ENCODE data around the gene TGFBR3. TPM values are rescaled to one million over a fixed set of nuclear protein-coding genes. Genes with fewer than 3 reads are reported as not detected.

Gene TGFBR3
- total RNA-seq, 1 experiment from 2014 or later = 2.4 TPM

DNA sequence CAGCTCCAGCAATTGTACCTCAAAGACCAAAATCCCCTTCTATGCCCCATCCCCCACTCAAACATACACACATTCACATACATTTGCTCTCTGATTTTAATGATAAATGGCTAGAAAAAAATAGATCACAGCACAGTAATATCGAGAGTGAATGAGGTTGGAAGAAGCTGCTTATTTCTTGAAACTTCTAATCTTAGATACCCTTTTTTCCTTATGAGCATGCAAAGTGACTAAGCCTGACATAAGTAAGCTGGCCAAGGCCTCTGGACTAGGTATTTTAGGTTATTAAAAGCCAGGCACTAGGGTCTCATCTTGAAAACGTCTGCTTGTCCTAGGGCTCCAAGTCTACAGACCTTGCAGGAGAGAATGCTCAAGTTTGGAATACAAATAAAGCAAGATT, 133.6 kb downstream of the TGFBR3 start:
- Mint-ChIP-seq H3K4me1 (peaks cover 0 to 7% of the 10 kb centered on the region in 2 experiments; a peak in 1 of 4 replicates), H3K27me3 (ENCODE audit: low read depth) (no peaks in the 10 kb centered on the region), H3K9me3 (peaks cover 2 to 3% of the 10 kb centered on the region in 2 experiments), H3K36me3 (ENCODE audit: insufficient read depth in 1 of 3, low read depth in 3 of 3) (peaks cover 2 to 4% (median 3%) of the 10 kb centered on the region in 3 experiments), H3K27ac (no peak overlapping the region), H3K4me3 (no peak overlapping the region)
- Histone ChIP-seq H2AFZ (ENCODE audit: low read length) (no peak overlapping the region), H3K14ac (ENCODE audit: insufficient read depth, low read length) (no peak overlapping the region), H3K79me1 (ENCODE audit: insufficient read depth, low read depth, low read length, poor library complexity, severe bottlenecking) (no peaks in the 10 kb centered on the region), H3K9ac (ENCODE audit: extremely low read depth, insufficient read length, low read length) (no peak overlapping the region), H2BK20ac (ENCODE audit: low read depth, low read length, poor library complexity, severe bottlenecking) (no peak overlapping the region), H3K56ac (ENCODE audit: insufficient read length, low read depth, low read length) (no peak overlapping the region), H4K5ac (ENCODE audit: insufficient read length, low read depth, low read length) (no peak overlapping the region), H2BK15ac (ENCODE audit: low read depth, low read length) (no peak overlapping the region), H3K79me2 (ENCODE audit: insufficient read depth, low read length) (no peaks in the 10 kb centered on the region), H2AK5ac (ENCODE audit: insufficient read length, low read length) (no peak overlapping the region), H3K23ac (ENCODE audit: insufficient read length, low read depth, low read length) (no peak overlapping the region), H4K8ac (replicated peaks; ENCODE audit: insufficient read length, low read depth, low read length) (no peak overlapping the region), H3K4me1 (ENCODE audit: insufficient read depth, low read length) (no peaks in the 10 kb centered on the region), H3K23me2 (ENCODE audit: insufficient read length, low read depth, low read length, poor library complexity, severe bottlenecking) (no peaks in the 10 kb centered on the region), H3T11ph (ENCODE audit: low read length) (no peak overlapping the region), H3K27ac (ENCODE audit: insufficient read length, low read depth, low read length) (no peak overlapping the region), H4K91ac (ENCODE audit: insufficient read length, low read depth, low read length) (no peak overlapping the region), H3K9me3 (ENCODE audit: control insufficient read depth, low read depth, low read length) (peaks cover 2% of the 10 kb centered on the region), H2BK120ac (ENCODE audit: low read depth, low read length, poor library complexity, severe bottlenecking) (no peak overlapping the region), H3K27me3 (ENCODE audit: insufficient read depth, low read length) (no peaks in the 10 kb centered on the region), H3K4ac (ENCODE audit: low read depth, low read length) (no peak overlapping the region), H2BK5ac (ENCODE audit: insufficient read length, low read length) (no peak overlapping the region), H3K4me2 (ENCODE audit: insufficient read depth, insufficient read length, low read length) (no peak overlapping the region), H2BK12ac (ENCODE audit: insufficient read length, low read depth, low read length) (no peak overlapping the region), H4K20me1 (ENCODE audit: control insufficient read depth, insufficient read depth, insufficient read length) (no peaks in the 10 kb centered on the region), H3K18ac (ENCODE audit: insufficient read length, low read depth, low read length) (no peak overlapping the region)
- no CpG with 5 or more reads among the region's 2 CpGs for WGBS (ENCODE audit: extremely low coverage, insufficient read length, low lambda C conversion rate)
- DNase-seq = no peak
- TF ChIP-seq, protein P1, sequence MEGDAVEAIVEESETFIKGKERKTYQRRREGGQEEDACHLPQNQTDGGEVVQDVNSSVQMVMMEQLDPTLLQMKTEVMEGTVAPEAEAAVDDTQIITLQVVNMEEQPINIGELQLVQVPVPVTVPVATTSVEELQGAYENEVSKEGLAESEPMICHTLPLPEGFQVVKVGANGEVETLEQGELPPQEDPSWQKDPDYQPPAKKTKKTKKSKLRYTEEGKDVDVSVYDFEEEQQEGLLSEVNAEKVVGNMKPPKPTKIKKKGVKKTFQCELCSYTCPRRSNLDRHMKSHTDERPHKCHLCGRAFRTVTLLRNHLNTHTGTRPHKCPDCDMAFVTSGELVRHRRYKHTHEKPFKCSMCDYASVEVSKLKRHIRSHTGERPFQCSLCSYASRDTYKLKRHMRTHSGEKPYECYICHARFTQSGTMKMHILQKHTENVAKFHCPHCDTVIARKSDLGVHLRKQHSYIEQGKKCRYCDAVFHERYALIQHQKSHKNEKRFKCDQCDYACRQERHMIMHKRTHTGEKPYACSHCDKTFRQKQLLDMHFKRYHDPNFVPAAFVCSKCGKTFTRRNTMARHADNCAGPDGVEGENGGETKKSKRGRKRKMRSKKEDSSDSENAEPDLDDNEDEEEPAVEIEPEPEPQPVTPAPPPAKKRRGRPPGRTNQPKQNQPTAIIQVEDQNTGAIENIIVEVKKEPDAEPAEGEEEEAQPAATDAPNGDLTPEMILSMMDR (conservative IDR thresholded peaks at IDR 0.05) = no peak
